GM12892 (cell line): ENCODE measurements around the gene TARP.

Experiments
- POLR2A ChIP-seq: IDR thresholded peaks from 2 replicates; pipeline ENCODE4 v1.6.1; 2011; ENCODE audit warnings: low read depth, low read length, control low read depth
- POLR2AphosphoS5 ChIP-seq: IDR thresholded peaks from 2 replicates; pipeline ENCODE4 v1.6.1; 2011; ENCODE audit warnings: low read depth, low read length, control low read depth

- TF ChIP-seq POLR2AphosphoS5 (no peak), POLR2A (no peak)
Measured at GRCh38 chr7:38274486-38274885, 1.1 kb upstream of the TARP start.
